Activated CD4-positive, alpha-beta T cell treated with anti-CD3 and anti-CD28 coated beads, Interleukin-2, Interleukin-4, amounts not matched to agents 100 ng/mL and 50 ng/mL, durations not matched to agents 16 hours and 8 hours (primary cell): ENCODE data around the gene COG5.
A peak's percentile ranks its signal among the peaks of the same experiment; 100 is the strongest.
"Not testable (repeated sequence)": the region's sequence is repeated elsewhere in the genome, so short reads cannot be mapped to it uniquely, and the experiment has no call there.

Source experiments
- DNase-seq: peaks from one replicate; pipeline ENCODE4 v3.0.0-alpha.2; 2020; ENCODE audit warnings: low spot score

COG5 gene

GRCh38 chr7:107179326-107180164 is 384.2 kb downstream of the COG5 start:
- DNase-seq = no peak

GRCh38 chr7:107173691-107174406 is 389.9 kb downstream of the COG5 start:
- peak; percentile 52 for DNase-seq

- DNase-seq = no peak
Measured at GRCh38 chr7:107173191-107173590, 390.5 kb downstream of the COG5 start.

GRCh38 chr7:107172276-107173032 is 391.3 kb downstream of the COG5 start:
- DNase-seq = no peak

- no peak for DNase-seq
Measured at GRCh38 chr7:107171496-107171895, 392.2 kb downstream of the COG5 start.

- DNase-seq = no peak
Measured at GRCh38 chr7:107170051-107170915, 393.4 kb downstream of the COG5 start.

- peak; percentile 92 for DNase-seq
Measured at GRCh38 chr7:107169120-107170050, 394.3 kb downstream of the COG5 start.

- peak; percentile 98 for DNase-seq
Measured at GRCh38 chr7:107168233-107169119, 395.2 kb downstream of the COG5 start, which contains the start of gene HBP1. Gene HBP1, plus strand, starts transcription at chr7:107169003. Its CDS starts 10,891 bp downstream, at chr7:107179894.

- peak; percentile 35 for DNase-seq
Measured at GRCh38 chr7:107167483-107168232, 396.1 kb downstream of the COG5 start.

GRCh38 chr7:107166736-107167426 is 396.8 kb downstream of the COG5 start:
- DNase-seq = no peak

GRCh38 chr7:107165341-107165740 is 398.4 kb downstream of the COG5 start:
- DNase-seq = no peak

GRCh38 chr7:107164092-107164491 is 399.6 kb downstream of the COG5 start:
- no peak for DNase-seq

- DNase-seq = no peak
Measured at GRCh38 chr7:107162475-107162874, 401.2 kb downstream of the COG5 start.

- no peak for DNase-seq
Measured at GRCh38 chr7:107161415-107161814, 402.3 kb downstream of the COG5 start.

GRCh38 chr7:107160389-107160788 is 403.3 kb downstream of the COG5 start:
- no peak for DNase-seq

- no peak for DNase-seq
Measured at GRCh38 chr7:107158028-107158427, 405.7 kb downstream of the COG5 start.

GRCh38 chr7:107157091-107157490 is 406.6 kb downstream of the COG5 start:
- no peak for DNase-seq

GRCh38 chr7:107155726-107156125 is 408.0 kb downstream of the COG5 start:
- DNase-seq = not testable (repeated sequence)
